B cell (primary cell): Measurements from ENCODE around the gene USP6. TPM values are rescaled to one million over a fixed set of nuclear protein-coding genes. Genes with fewer than 3 reads are reported as not detected.

Experiments used
- ATAC-seq: fragments of 200-7000 bp; cut with Tn5 transposase; one replicate; pipeline ENCODE4 v1.10.0; 2021; ENCODE audit warnings: low read depth, mild to moderate bottlenecking, moderate number of reproducible peaks, moderate library complexity
- CTCF ChIA-PET: fragments of 350-600 bp; sonication (Branson Sonifier 250); formaldehyde crosslinking; loops from one replicate; lab custom pipeline; 2021; ENCODE audit warnings: antibody characterized with exemption, inconsistent platforms; lab: Charles Lee
- POLR2A ChIA-PET: fragments of 350-600 bp; sonication (Branson Sonifier 250); formaldehyde crosslinking; loops from one replicate; lab custom pipeline; 2021; ENCODE audit warnings: antibody characterized with exemption; lab: Charles Lee
- DNase-seq: peaks from one replicate; pipeline ENCODE4 v3.0.0; 2013
- H2AFZ ChIP-seq: 2 replicates; pipeline ENCODE4 v1.6.1; 2012; ENCODE audit warnings: mild to moderate bottlenecking, low read depth, low read length; ENCODE audit not compliant: insufficient read depth, poor library complexity, severe bottlenecking
- H3K27ac ChIP-seq, 2 donors: 1 replicate in 1 of 2; 2 replicates in 1 of 2; pipeline ENCODE4 v1.5.1; 2012 to 2013; ENCODE audit warnings: low read length in 2 of 2, mild to moderate bottlenecking in 2 of 2, moderate library complexity in 1 of 2
- H3K27me3 ChIP-seq, 4 experiments: fragments of 200-600 bp in 1 of 4; sonication (generic) in 1 of 4; replicated peaks in 1 of 4; 1 replicate in 2 of 4; 2 replicates in 2 of 4; pipeline versions ENCODE4 v1.6.1 to v1.7.0; 2013 to 2016; ENCODE audit warnings: low read length in 3 of 4, mild to moderate bottlenecking in 2 of 4, mixed read lengths in 1 of 4, moderate library complexity in 1 of 4; ENCODE audit not compliant: insufficient read depth in 4 of 4, control insufficient read depth in 3 of 4; ENCODE audit errors: control extremely low read depth in 1 of 4
- H3K36me3 ChIP-seq, 2 experiments: replicated peaks in 1 of 2; 1 replicate in 1 of 2; 2 replicates in 1 of 2; pipeline versions ENCODE4 v1.6.1 to v1.7.1; 2013; ENCODE audit warnings: low read length in 1 of 2; ENCODE audit not compliant: insufficient read depth in 2 of 2, control insufficient read depth in 1 of 2; ENCODE audit errors: control extremely low read depth in 1 of 2, extremely low read depth in 1 of 2
- H3K4me1 ChIP-seq, 2 donors: fragments of 200-600 bp in 1 of 2; sonication (generic) in 1 of 2; 1 replicate in 1 of 2; 2 replicates in 1 of 2; pipeline versions ENCODE4 v1.5.1 to v1.6.1; 2013 to 2017; ENCODE audit warnings: low read length in 2 of 2; ENCODE audit not compliant: control insufficient read depth in 2 of 2, insufficient read depth in 2 of 2
- H3K4me2 ChIP-seq: replicated peaks from 2 replicates; pipeline ENCODE3; 2012; ENCODE audit warnings: mild to moderate bottlenecking, low read depth, low read length; ENCODE audit not compliant: poor library complexity, severe bottlenecking
- H3K4me3 ChIP-seq, 5 experiments: fragments of 200-600 bp in 1 of 5; sonication (generic) in 1 of 5; 1 replicate in 3 of 5; 2 replicates in 2 of 5; pipeline versions ENCODE4 v1.5.1 to v1.7.0; 2011 to 2016; ENCODE audit warnings: low read length in 4 of 5, mild to moderate bottlenecking in 4 of 5, low read depth in 2 of 5, control low read depth in 1 of 5, moderate library complexity in 1 of 5; ENCODE audit not compliant: insufficient read depth in 1 of 5; ENCODE audit errors: control extremely low read depth in 1 of 5, extremely low read depth in 1 of 5
- H3K79me2 ChIP-seq: fragments of 200-600 bp; sonication (generic); one replicate; pipeline ENCODE4 v1.6.0; 2016; ENCODE audit warnings: low read length; ENCODE audit not compliant: control insufficient read depth, insufficient read depth
- H3K9ac ChIP-seq: fragments of 200-600 bp; sonication (generic); 2 replicates; pipeline ENCODE4 v1.6.1; 2017; ENCODE audit warnings: mild to moderate bottlenecking, low read length, moderate library complexity
- H3K9me3 ChIP-seq, 3 donors: one replicate each; pipeline versions ENCODE4 v1.6.1 to v1.7.1; 2013; ENCODE audit warnings: low read length in 2 of 3; ENCODE audit not compliant: control insufficient read depth in 2 of 3, insufficient read depth in 1 of 3; ENCODE audit errors: control extremely low read depth in 1 of 3
- H4K20me1 ChIP-seq: 2 replicates; pipeline ENCODE4 v1.6.0; 2012; ENCODE audit warnings: mild to moderate bottlenecking, low read length; ENCODE audit not compliant: insufficient read depth, control insufficient read depth, poor library complexity, severe bottlenecking
- H3K27ac Mint-ChIP-seq: one replicate; pipeline ENCODE4 v1.8.0; 2021; ENCODE audit warnings: mixed read lengths
- H3K27me3 Mint-ChIP-seq: one replicate; pipeline ENCODE4 v1.8.0; 2021; ENCODE audit warnings: mixed read lengths
- H3K4me1 Mint-ChIP-seq: one replicate; pipeline ENCODE4 v1.8.0; 2021; ENCODE audit warnings: mixed read lengths
- H3K4me3 Mint-ChIP-seq: one replicate; pipeline ENCODE4 v1.8.0; 2021; ENCODE audit warnings: mixed read lengths
- H3K9me3 Mint-ChIP-seq: one replicate; pipeline ENCODE4 v1.8.0; 2022; ENCODE audit warnings: mixed read lengths; ENCODE audit not compliant: insufficient read depth
- EZH2 ChIP-seq: IDR thresholded peaks from 2 replicates; pipeline ENCODE4 v1.6.1; 2012; ENCODE audit warnings: borderline replicate concordance, low read depth, mild to moderate bottlenecking, moderate library complexity, low read length; ENCODE audit not compliant: insufficient read depth, poor library complexity, severe bottlenecking
- WGBS: methylation state at CpG from one replicate; pipeline ENCODE4 v1.1.5; 2013; ENCODE audit warnings: missing lambda C conversion rate; ENCODE audit not compliant: insufficient coverage; 5-methylcytosine and 5-hydroxymethylcytosine counted together
- intact Hi-C: fragments of 100-400 bp; cut with micrococcal nuclease; formaldehyde crosslinking; loops from one replicate; pipeline ENCODE4 v1.10.0; 2022
- polyA plus RNA-seq: library from polyadenylated mRNA; depleted of rRNA; stranded (reverse); fragments of >200 nt; gene quantifications from 2 replicates; pipeline ENCODE4 v1.2.3, GENCODE V29; 2012
- total RNA-seq, 2 donors: library from RNA; stranded (reverse); fragments of 120-200 nt in 1 of 2; gene quantifications; 1 replicate in 1 of 2; 2 replicates in 1 of 2; pipeline versions ENCODE4 v1.2.3 to v1.2.4, GENCODE V29; 2013 to 2022
- TF ChIP-seq, protein P1 (sequence below): fragments of 200-600 bp; IDR thresholded peaks from one replicate; pipeline ENCODE4 v1.8.0; 2022; ENCODE audit warnings: antibody characterized with exemption, mild to moderate bottlenecking

The USP6 gene
- total and polyA plus RNA-seq, 2 donors (not counting 1 experiment from before 2014, with no cell fraction given): 0.36 to 0.47 TPM

DNA sequence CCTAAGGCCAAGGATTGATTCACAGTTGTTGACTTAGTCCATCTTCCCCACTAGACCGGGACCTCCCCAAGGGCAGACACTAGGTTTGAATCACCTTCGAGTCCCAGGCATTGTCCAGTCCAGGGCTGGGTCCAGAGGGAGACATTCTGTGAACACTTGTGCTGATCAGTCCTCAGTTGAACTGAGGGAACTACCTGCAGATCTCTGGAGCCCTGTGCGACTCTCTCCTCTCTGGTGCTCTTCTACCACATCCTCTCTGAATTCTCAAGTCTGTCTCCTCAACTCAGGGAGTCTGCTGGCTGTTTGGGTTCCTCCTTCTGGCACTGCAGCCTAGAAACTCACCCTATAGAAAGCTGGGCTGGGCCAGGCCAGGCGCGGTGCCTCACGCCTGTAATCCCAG is 15.0 kb upstream of the USP6 start:
- Mint-ChIP-seq H3K27ac (no peak overlapping the region), H3K4me1 (peaks cover 12% of the 10 kb centered on the region), H3K27me3 (no peaks in the 10 kb centered on the region), H3K9me3 (peaks cover 1% of the 10 kb centered on the region), H3K4me3 (no peak overlapping the region)
- Histone ChIP-seq H3K27ac (no peak overlapping the region), H3K9me3 (peaks cover 1 to 24% (median 9%) of the 10 kb centered on the region in 3 donors), H2AFZ (no peak overlapping the region), H3K27me3 (peaks cover 0 to 3% (median 0%) of the 10 kb centered on the region in 4 experiments), H3K9ac (no peak overlapping the region), H3K4me2 (no peak overlapping the region), H3K4me1 (peaks cover 4 to 14% of the 10 kb centered on the region in 2 donors), H3K79me2 (no peaks in the 10 kb centered on the region), H4K20me1 (no peaks in the 10 kb centered on the region), H3K36me3 (peaks cover 0 to 5% of the 10 kb centered on the region in 2 experiments), H3K4me3 (no peak overlapping the region)
- TF ChIP-seq, protein P1, sequence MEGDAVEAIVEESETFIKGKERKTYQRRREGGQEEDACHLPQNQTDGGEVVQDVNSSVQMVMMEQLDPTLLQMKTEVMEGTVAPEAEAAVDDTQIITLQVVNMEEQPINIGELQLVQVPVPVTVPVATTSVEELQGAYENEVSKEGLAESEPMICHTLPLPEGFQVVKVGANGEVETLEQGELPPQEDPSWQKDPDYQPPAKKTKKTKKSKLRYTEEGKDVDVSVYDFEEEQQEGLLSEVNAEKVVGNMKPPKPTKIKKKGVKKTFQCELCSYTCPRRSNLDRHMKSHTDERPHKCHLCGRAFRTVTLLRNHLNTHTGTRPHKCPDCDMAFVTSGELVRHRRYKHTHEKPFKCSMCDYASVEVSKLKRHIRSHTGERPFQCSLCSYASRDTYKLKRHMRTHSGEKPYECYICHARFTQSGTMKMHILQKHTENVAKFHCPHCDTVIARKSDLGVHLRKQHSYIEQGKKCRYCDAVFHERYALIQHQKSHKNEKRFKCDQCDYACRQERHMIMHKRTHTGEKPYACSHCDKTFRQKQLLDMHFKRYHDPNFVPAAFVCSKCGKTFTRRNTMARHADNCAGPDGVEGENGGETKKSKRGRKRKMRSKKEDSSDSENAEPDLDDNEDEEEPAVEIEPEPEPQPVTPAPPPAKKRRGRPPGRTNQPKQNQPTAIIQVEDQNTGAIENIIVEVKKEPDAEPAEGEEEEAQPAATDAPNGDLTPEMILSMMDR: no peak
- TF ChIP-seq EZH2: no peak
- intact Hi-C loops: no loop called here
- ATAC-seq: no peak
- ChIA-PET CTCF (no interaction called here), POLR2A (no interaction called here)
- no peak for DNase-seq
- WGBS: 92% methylated on average over 6 of the region's 6 CpGs

GRCh38 chr17:5110816-5111215 is 5.0 kb upstream of the USP6 start:
- intact Hi-C loops: loop anchor here (1.0 to 10.0 kb wide), 6 partner anchors 14 to 304 kb away; partner anchors contain the start of genes CAMTA2, NUP88 and ZFP3
- Mint-ChIP-seq H3K27me3 (peaks cover 7% of the 10 kb centered on the region), H3K4me1 (peaks cover 22% of the 10 kb centered on the region), H3K27ac (peak overlapping the region; percentile 70), H3K9me3 (peaks cover under 1% of the 10 kb centered on the region), H3K4me3 (peak overlapping the region; percentile 86)
- Histone ChIP-seq H3K4me2 (peak overlapping the region; percentile 89), H3K27me3 (peaks cover 0 to 8% (median 5%) of the 10 kb centered on the region in 4 experiments), H3K9me3 (peaks cover 0 to 3% (median 0%) of the 10 kb centered on the region in 3 donors), H2AFZ (peak overlapping the region; percentile 100), H3K79me2 (peaks cover 22% of the 10 kb centered on the region), H3K4me3 (peak overlapping the region; percentile 58 to 93 (median 88)), H4K20me1 (no peaks in the 10 kb centered on the region), H3K36me3 (peaks cover 2 to 30% of the 10 kb centered on the region in 2 experiments), H3K9ac (peak overlapping the region; percentile 88), H3K27ac (peak overlapping the region; percentile 15 to 74), H3K4me1 (peaks cover 9 to 18% of the 10 kb centered on the region in 2 donors)
- CTCF ChIA-PET: interaction anchor here (0.7 to 2.3 kb wide), 6 partner anchors 14 to 202 kb away, joined by 3 to 10 read pairs (median 3); partner anchors contain the start of gene ZNF594
- peak; percentile 6 for ATAC-seq
- 20% methylated on average over 7 of the region's 8 CpGs for WGBS
- POLR2A ChIA-PET: interaction anchor here (0.8 kb wide), 1 partner anchor 32 kb away, joined by 4 read pairs; the partner anchor contains the start of gene ZFP3
- no peak for TF ChIP-seq EZH2
- TF ChIP-seq, protein P1: no peak
- DNase-seq: peak; percentile 56
